H1 (cell line): Measurements from ENCODE around the gene GJB6. TPM values are rescaled to one million over a fixed set of nuclear protein-coding genes. Genes with fewer than 3 reads are reported as not detected.

Source experiments
- NANOG ChIP-seq: IDR thresholded peaks from 2 replicates; pipeline ENCODE4 v1.6.1; 2011; ENCODE audit warnings: low read length, low read depth, mild to moderate bottlenecking, inconsistent platforms; ENCODE audit not compliant: insufficient read depth, poor library complexity, severe bottlenecking
- SIX5 ChIP-seq: IDR thresholded peaks from 2 replicates; pipeline ENCODE4 v1.6.1; 2011; ENCODE audit warnings: mild to moderate bottlenecking, low read depth, low read length
- SRF ChIP-seq: IDR thresholded peaks from 2 replicates; pipeline ENCODE4 v1.6.1; 2011; ENCODE audit warnings: mild to moderate bottlenecking, low read depth, low read length, moderate library complexity
- TEAD4 ChIP-seq: IDR thresholded peaks from 2 replicates; pipeline ENCODE4 v1.6.1; 2012; ENCODE audit warnings: low read depth, low read length, inconsistent platforms, mixed read lengths
- polyA plus RNA-seq, 7 experiments: library from polyadenylated mRNA; depleted of rRNA in 3 of 7; stranded (reverse) in 5 of 7; unstranded in 2 of 7; fragments of >200 nt in 5 of 7; fragments of 200-250 nt in 2 of 7; gene quantifications; 1 replicate in 5 of 7; 2 replicates in 1 of 7; 4 replicates in 1 of 7; pipeline versions ENCODE4 v1.2.1 to v1.2.3, GENCODE V29; 2011 to 2013; ENCODE audit warnings: missing spikeins in 2 of 7, mixed read lengths in 2 of 7
- total RNA-seq: library from RNA; stranded (reverse); fragmentation: NEBNext Ultra II Directional; extraction: Animal tissue kit (Norgen Biotek cat#: 25700); gene quantifications from 2 replicates; pipeline ENCODE4 v1.2.1, GENCODE V29; 2021

Gene GJB6
- total and polyA plus RNA-seq, 2 of the 8 experiments (the other 6 are each of a cell fraction or from before 2014, with no cell fraction given), result not detected

- TF ChIP-seq TEAD4, result no peak
- no peak for TF ChIP-seq NANOG
- TF ChIP-seq SIX5, result no peak
- TF ChIP-seq SRF, result no peak
- TF ChIP-seq, all 59 proteins: peak for 0
These were observed 32.3 kb upstream of the GJB6 start (continued) for GRCh38 chr13:20264271-20265018.
